AG09309 (cell line): Measurements from ENCODE around the gene SLC66A1.

Experiments
- DNase-seq: peaks from one replicate; pipeline ENCODE4 v3.0.0-alpha.2; 2010; ENCODE audit warnings: low read depth
- H3K4me3 ChIP-seq: 2 replicates; pipeline ENCODE4 v1.5.1; 2011; ENCODE audit warnings: mild to moderate bottlenecking, low read depth, low read length, moderate library complexity; ENCODE audit not compliant: control insufficient read depth
- TF ChIP-seq, protein P1 (sequence below): IDR thresholded peaks from 2 replicates; pipeline ENCODE4 v1.5.1; 2011; ENCODE audit warnings: mild to moderate bottlenecking, low read depth, low read length, inconsistent platforms; ENCODE audit not compliant: insufficient read depth, control insufficient read depth; ENCODE audit errors: missing control alignments

Gene SLC66A1

DNA sequence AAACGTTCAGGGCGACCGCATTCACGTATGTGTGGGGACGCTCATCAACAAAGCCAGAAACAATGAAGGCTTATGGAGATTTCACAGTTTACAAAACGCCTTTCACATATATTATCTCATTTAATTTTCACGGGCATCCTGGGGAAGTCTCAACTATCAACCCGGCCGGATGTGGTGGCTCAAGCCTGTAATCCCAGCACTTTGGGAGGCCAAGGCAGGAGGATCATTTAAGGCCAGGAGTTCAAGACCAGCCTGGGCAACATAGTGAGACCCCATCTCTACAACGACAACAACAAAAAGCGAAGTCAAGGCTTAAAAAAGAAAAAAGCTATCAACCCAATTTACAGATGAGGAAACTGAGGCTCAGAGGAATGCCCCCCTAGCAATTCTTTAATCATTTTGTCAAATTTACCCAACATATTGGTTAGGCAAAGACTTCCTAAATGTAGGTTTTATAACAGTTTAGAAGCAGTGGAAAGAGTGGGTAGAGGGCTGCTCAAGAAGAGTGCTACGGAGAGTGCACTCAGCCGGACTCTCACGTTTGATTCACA, 28.3 kb downstream of the SLC66A1 start:
- no peak for DNase-seq
- no peak overlapping the region for H3K4me3 ChIP-seq
- TF ChIP-seq, protein P1, sequence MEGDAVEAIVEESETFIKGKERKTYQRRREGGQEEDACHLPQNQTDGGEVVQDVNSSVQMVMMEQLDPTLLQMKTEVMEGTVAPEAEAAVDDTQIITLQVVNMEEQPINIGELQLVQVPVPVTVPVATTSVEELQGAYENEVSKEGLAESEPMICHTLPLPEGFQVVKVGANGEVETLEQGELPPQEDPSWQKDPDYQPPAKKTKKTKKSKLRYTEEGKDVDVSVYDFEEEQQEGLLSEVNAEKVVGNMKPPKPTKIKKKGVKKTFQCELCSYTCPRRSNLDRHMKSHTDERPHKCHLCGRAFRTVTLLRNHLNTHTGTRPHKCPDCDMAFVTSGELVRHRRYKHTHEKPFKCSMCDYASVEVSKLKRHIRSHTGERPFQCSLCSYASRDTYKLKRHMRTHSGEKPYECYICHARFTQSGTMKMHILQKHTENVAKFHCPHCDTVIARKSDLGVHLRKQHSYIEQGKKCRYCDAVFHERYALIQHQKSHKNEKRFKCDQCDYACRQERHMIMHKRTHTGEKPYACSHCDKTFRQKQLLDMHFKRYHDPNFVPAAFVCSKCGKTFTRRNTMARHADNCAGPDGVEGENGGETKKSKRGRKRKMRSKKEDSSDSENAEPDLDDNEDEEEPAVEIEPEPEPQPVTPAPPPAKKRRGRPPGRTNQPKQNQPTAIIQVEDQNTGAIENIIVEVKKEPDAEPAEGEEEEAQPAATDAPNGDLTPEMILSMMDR, result no peak

DNA sequence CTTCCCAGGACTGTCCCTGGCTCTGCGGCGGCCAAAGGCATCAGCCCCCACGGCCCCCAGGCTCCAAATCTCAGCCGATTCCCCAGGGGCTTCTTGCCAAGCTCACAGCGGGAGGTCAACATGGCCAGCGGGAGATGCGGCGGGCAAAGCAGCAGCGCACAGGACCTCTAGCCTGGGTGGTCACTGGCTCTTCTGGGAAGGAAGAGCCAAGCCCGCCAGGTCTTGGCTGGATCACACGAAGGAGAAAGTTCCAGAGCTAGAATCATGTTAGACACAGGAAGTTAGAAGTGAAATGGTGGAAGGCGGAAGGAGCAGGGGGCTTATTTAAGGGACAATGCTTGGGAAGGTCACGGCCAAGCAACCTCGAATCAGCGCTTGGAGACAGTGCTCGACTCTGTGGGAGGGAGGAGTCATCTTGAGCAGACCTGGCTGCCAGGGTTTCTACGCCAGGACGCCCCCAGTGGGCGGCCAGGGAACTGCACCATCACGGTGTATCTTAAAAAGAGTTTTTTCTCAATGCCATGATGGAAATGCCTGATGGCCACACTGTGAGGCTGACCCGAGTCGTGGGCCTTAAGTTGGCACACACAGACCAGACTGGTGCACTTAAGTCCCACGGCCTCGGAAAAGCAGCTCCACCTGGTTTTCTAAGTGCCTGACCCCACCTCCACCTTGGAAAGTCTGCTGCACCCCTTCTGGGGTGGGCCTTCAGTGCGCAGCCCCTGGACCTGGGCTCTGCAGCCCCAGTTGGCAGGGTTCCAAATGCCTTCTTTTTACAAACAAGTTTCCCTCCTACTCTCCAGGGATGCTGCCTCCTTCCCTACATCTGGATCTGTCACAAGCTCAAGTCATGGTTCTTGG, 29.3 kb downstream of the SLC66A1 start:
- peak; percentile 11 for DNase-seq
- TF ChIP-seq, protein P1, result peak; percentile 89
- no peak overlapping the region for H3K4me3 ChIP-seq

DNA sequence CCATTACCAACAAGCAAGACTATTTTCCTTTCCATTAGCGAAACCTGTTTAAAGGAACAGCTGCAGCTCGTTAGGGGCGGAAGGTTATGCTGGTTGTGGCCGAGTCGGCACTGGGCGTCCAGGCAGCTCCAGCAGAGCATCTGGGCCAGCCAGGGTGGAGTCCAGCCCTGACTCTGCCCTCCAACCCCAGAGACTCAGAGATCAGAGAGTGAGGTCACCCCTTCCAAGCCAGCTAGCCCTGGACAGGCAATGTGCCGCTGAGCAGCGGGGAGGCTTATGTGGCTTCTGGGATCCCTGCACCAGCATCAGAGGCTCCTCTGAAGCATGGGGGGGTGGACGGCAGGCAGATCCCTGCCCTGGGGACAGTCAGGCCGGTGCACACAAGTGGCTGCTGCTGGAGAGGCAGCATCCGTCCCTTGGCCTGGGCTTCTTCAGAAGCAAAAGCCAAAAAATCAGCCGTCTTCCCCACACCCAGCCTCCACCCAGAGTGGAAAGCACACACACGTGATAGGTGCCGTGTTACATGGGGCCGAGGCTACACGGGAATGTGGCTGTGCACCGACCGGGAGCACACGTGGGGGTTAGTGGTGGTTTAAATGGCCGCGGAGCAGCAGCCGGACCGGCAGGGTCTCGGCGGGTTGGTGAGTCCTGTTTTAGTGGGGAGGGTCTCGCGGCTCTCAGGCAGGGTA, 30.1 kb downstream of the SLC66A1 start:
- no peak for DNase-seq
- H3K4me3 ChIP-seq, result no peak overlapping the region
- TF ChIP-seq, protein P1, result no peak

DNA sequence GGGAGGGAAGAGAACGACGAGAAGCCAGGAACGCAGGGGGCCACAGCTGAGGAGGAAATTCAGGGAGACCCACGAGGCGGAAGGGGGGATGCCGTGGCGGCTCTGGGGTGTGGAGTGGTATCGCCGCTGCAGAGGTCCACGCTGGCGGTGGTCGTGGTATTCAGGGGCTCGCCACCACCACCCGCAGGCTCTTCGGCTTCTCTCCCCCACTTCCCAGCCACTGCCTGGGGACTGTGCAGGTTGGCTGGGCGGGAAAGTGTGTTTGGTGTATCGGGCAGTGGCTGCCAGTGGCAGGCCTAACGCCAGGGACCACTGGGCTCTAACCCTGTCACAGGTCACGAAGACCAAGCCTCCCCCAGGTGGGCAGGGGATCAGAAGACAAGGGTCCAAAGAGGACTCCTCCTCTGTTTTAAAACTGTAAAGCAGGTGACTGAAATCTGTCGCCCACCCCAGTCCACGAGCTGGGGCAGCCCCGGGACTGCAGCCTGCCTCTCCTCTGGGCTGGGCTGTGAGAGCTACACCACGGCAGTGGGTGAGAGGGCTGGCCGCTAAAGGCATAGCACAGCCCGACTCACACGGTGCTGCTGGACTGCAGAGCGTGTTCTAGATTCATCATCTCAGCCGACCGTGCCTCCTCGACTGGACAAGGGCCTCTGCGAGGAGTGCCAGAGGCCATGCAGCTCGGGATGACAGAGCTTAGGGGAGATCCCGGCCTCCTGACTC, 30.9 kb downstream of the SLC66A1 start:
- no peak for DNase-seq
- TF ChIP-seq, protein P1, result no peak
- H3K4me3 ChIP-seq, result no peak overlapping the region

DNA sequence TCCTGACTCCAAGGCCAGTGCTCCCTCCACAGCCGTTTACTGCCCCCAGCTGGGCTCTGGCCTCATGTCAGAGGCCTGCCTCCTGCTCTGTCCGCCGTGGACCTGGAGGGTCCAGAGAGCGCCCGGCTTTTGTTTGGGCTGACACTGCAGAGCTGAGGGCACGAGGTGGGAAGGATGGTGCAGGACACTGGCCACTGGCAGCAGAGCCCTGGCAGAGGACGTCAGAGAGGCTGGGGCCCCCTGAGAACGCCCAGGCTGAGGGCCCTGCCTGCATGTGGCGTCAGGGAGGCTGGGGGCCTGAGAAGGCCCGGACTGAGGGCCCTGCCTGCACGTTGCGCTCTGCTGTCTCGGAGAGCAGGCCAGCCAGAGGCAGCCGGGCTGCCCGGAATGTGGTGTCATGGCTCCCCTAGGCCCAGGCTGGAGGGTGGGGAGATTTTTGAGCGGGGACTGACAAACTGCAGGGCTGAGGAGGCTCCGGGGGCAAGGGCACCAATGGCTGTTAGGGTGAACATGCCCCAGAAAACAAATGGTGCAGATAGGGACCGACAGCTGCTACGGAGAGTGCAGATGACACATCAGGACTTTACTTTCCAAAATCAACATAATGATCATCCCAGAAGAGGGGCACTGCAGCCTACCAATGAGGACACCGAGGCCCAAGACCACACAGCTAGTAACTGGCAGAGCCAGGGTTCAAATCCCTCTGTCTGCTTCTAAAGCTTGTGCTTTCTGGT, 31.7 kb downstream of the SLC66A1 start:
- H3K4me3 ChIP-seq, result no peak overlapping the region

More for the DNA sequence above, 31.7 kb downstream of the SLC66A1 start:
- DNase-seq, result no peak
- TF ChIP-seq, protein P1, result no peak
